MM.1S (cell line): ENCODE data around the gene SCN2A.

Experiments used
- DNase-seq: peaks from one replicate; pipeline ENCODE4 v3.0.0-alpha.2; 2015
- H2AFZ ChIP-seq: fragments of 300-600 bp; sonication (generic); 2 replicates; pipeline ENCODE4 v1.6.0; 2016; ENCODE audit warnings: antibody characterized with exemption, low read length
- H3F3A ChIP-seq: fragments of 300-600 bp; sonication (generic); 2 replicates; pipeline ENCODE4 v1.6.1; 2016; ENCODE audit warnings: mild to moderate bottlenecking, antibody characterized with exemption, low read length, moderate library complexity, mixed read lengths; ENCODE audit not compliant: insufficient read depth
- H3K27ac ChIP-seq: fragments of 300-600 bp; sonication (generic); 2 replicates; pipeline ENCODE4 v1.5.1; 2016; ENCODE audit warnings: mild to moderate bottlenecking, low read length
- H3K27me3 ChIP-seq: fragments of 300-600 bp; sonication (generic); replicated peaks from 2 replicates; pipeline ENCODE4 v1.6.0; 2016; ENCODE audit warnings: low read length; ENCODE audit not compliant: insufficient read depth
- H3K36me3 ChIP-seq: fragments of 300-600 bp; sonication (generic); replicated peaks from 2 replicates; pipeline ENCODE4 v1.6.1; 2016; ENCODE audit warnings: mild to moderate bottlenecking, low read length, mixed read lengths; ENCODE audit not compliant: insufficient read depth
- H3K4me1 ChIP-seq: fragments of 300-600 bp; sonication (generic); 2 replicates; pipeline ENCODE4 v1.6.1; 2016; ENCODE audit warnings: low read length, mixed read lengths
- H3K4me2 ChIP-seq: fragments of 300-600 bp; sonication (generic); 2 replicates; pipeline ENCODE4 v1.6.0; 2016; ENCODE audit warnings: low read depth, low read length
- H3K4me3 ChIP-seq: fragments of 300-600 bp; sonication (generic); 2 replicates; pipeline ENCODE4 v1.5.1; 2016; ENCODE audit warnings: low read length, mixed read lengths
- H3K79me2 ChIP-seq: fragments of 300-600 bp; sonication (generic); 2 replicates; pipeline ENCODE4 v1.6.1; 2016; ENCODE audit warnings: mixed run types, low read length, mixed read lengths
- H3K9ac ChIP-seq: fragments of 300-600 bp; sonication (generic); 2 replicates; pipeline ENCODE4 v1.6.1; 2016; ENCODE audit warnings: low read length, mixed read lengths
- H3K9me2 ChIP-seq: fragments of 300-600 bp; sonication (generic); replicated peaks from 2 replicates; pipeline ENCODE4 v1.6.1; 2016; ENCODE audit warnings: mild to moderate bottlenecking, low read length, mixed read lengths; ENCODE audit not compliant: insufficient read depth
- H3K9me3 ChIP-seq: fragments of 300-600 bp; sonication (generic); replicated peaks from 2 replicates; pipeline ENCODE4 v1.6.1; 2016; ENCODE audit warnings: mild to moderate bottlenecking, low read length, mixed read lengths; ENCODE audit not compliant: insufficient read depth
- H4K20me1 ChIP-seq: fragments of 300-600 bp; sonication (generic); 2 replicates; pipeline ENCODE4 v1.6.1; 2016; ENCODE audit warnings: mild to moderate bottlenecking, low read length, moderate library complexity, mixed read lengths; ENCODE audit not compliant: insufficient read depth
- CTCF ChIP-seq: fragments of 300-600 bp; sonication (generic); IDR thresholded peaks from 2 replicates; pipeline ENCODE4 v1.5.1; 2016; ENCODE audit warnings: antibody characterized with exemption, low read length, mixed read lengths
- EZH2 ChIP-seq: fragments of 300-600 bp; sonication (generic); optimal IDR thresholded peaks from 2 replicates; pipeline ENCODE3; 2017; ENCODE audit warnings: low read depth, mild to moderate bottlenecking, antibody characterized with exemption, low read length, mixed read lengths
- EZH2phosphoT487 ChIP-seq: fragments of 300-600 bp; sonication (generic); IDR thresholded peaks from 2 replicates; pipeline ENCODE4 v1.6.1; 2018; ENCODE audit warnings: antibody characterized with exemption, low read length

SCN2A gene

GRCh38 chr2:165193178-165193777, 45.9 kb upstream of the SCN2A start:
- no peak overlapping the region for H3K4me3 ChIP-seq
- peaks cover 16% of the 10 kb centered on the region for H3K4me1 ChIP-seq
- no peaks in the 10 kb centered on the region for H3K9me2 ChIP-seq
- H2AFZ ChIP-seq = peak overlapping the region; percentile 51
- H3K36me3 ChIP-seq = no peaks in the 10 kb centered on the region
- TF ChIP-seq EZH2 (no peak), CTCF (no peak), EZH2phosphoT487 (no peak)
- DNase-seq = peak; percentile 63
- no peaks in the 10 kb centered on the region for H3F3A ChIP-seq
- H3K9me3 ChIP-seq = no peaks in the 10 kb centered on the region
- no peaks in the 10 kb centered on the region for H3K27me3 ChIP-seq
- no peaks in the 10 kb centered on the region for H4K20me1 ChIP-seq
- no peaks in the 10 kb centered on the region for H3K79me2 ChIP-seq
- peak overlapping the region; percentile 69; the same call in 1 of the 2 replicates for H3K27ac ChIP-seq
- peak overlapping the region; percentile 21; the same call in 1 of the 2 replicates for H3K9ac ChIP-seq
- peak overlapping the region; percentile 49 for H3K4me2 ChIP-seq

DNA sequence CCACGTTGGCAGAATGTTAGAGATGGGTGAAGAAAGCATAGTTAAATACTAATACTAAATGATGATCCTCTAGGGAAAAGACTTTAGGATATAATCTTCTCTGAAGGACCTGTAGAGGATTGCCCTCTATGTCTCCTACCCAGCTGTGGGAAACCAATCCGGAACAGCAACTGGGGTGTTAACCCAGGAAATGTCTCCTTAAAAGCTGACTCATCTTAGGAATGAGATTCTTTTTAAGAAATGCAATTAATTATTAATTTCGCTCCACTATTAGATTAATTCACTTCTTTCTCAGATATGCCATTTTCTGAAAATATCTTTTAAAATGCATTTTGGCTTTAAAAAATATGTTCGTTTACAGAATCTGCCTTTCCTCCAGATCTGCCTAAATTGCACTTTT, 42.8 kb upstream of the SCN2A start:
- Histone ChIP-seq H3K9ac (no peak overlapping the region), H3K4me1 (peaks cover 16% of the 10 kb centered on the region), H4K20me1 (no peaks in the 10 kb centered on the region), H3K36me3 (no peaks in the 10 kb centered on the region), H3K9me2 (no peaks in the 10 kb centered on the region), H3K4me3 (no peak overlapping the region), H3F3A (no peaks in the 10 kb centered on the region), H3K27me3 (no peaks in the 10 kb centered on the region), H2AFZ (no peak overlapping the region), H3K4me2 (no peak overlapping the region), H3K79me2 (no peaks in the 10 kb centered on the region), H3K9me3 (no peaks in the 10 kb centered on the region), H3K27ac (no peak overlapping the region)
- TF ChIP-seq EZH2 = no peak
- no peak for TF ChIP-seq CTCF
- no peak for TF ChIP-seq EZH2phosphoT487
- DNase-seq = no peak

DNA sequence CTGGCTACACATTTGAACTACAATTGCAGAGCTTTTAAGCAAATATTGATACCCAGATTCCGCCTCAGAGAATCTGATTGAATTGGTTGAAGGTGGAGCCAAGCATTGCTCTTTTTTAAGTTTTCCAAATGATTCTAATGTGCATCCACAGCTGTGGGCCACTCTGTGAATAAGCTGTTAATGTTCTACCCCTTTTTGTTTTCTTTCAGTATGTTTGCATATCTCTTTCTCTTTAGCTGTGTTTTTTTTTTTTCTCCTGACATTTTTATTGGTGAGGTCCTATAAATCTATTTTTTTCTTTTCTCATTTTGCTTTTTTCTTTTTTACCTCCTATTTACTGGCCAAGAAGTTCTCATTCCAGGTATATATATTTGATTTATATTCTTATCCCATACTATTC, 41.9 kb upstream of the SCN2A start:
- Histone ChIP-seq H3K27me3 (no peaks in the 10 kb centered on the region), H3K9ac (no peak overlapping the region), H3K4me1 (peaks cover 16% of the 10 kb centered on the region), H3K4me2 (no peak overlapping the region), H3K27ac (no peak overlapping the region), H3K9me3 (no peaks in the 10 kb centered on the region), H3K4me3 (no peak overlapping the region), H3K79me2 (no peaks in the 10 kb centered on the region), H3K36me3 (no peaks in the 10 kb centered on the region), H3K9me2 (no peaks in the 10 kb centered on the region), H3F3A (no peaks in the 10 kb centered on the region), H4K20me1 (no peaks in the 10 kb centered on the region), H2AFZ (no peak overlapping the region)
- TF ChIP-seq CTCF = no peak
- TF ChIP-seq EZH2phosphoT487 = no peak
- no peak for TF ChIP-seq EZH2
- no peak for DNase-seq
